Parathyroid adenoma (tissue), 2 donors: Measurements from ENCODE around the gene ZNF146.
"Not testable (repeated sequence)": the region's sequence is repeated elsewhere in the genome, so short reads cannot be mapped to it uniquely, and the experiment has no call there.

Source experiments
- H2AFZ ChIP-seq: fragments of 300-600 bp; sonication (generic); one replicate; pipeline ENCODE4 v1.7.0; 2017; ENCODE audit warnings: antibody characterized with exemption, mild to moderate bottlenecking
- H3K27ac ChIP-seq: fragments of 300-600 bp; sonication (generic); one replicate; pipeline ENCODE4 v1.7.0; 2017
- H3K27me3 ChIP-seq: fragments of 300-600 bp; sonication (generic); one replicate; pipeline ENCODE4 v1.7.0; 2017; ENCODE audit warnings: low read length; ENCODE audit not compliant: control insufficient read depth, insufficient read depth
- H3K36me3 ChIP-seq: fragments of 300-600 bp; sonication (generic); one replicate; pipeline ENCODE4 v1.7.0; 2017; ENCODE audit warnings: low read length; ENCODE audit not compliant: control insufficient read depth, insufficient read depth
- H3K4me1 ChIP-seq: fragments of 300-600 bp; sonication (generic); one replicate; pipeline ENCODE4 v1.7.0; 2017; ENCODE audit warnings: control low read depth
- H3K4me2 ChIP-seq: fragments of 300-600 bp; sonication (generic); one replicate; pipeline ENCODE4 v1.7.0; 2017; ENCODE audit warnings: low read length
- H3K4me3 ChIP-seq: fragments of 300-600 bp; sonication (generic); one replicate; pipeline ENCODE4 v1.7.0; 2017; ENCODE audit warnings: low read depth, low read length
- H3K79me2 ChIP-seq: fragments of 300-600 bp; sonication (generic); one replicate; pipeline ENCODE4 v1.7.0; 2017; ENCODE audit warnings: control low read depth
- H3K9ac ChIP-seq: fragments of 300-600 bp; sonication (generic); one replicate; pipeline ENCODE4 v1.7.0; 2017; ENCODE audit warnings: mild to moderate bottlenecking
- H3K9me3 ChIP-seq: fragments of 300-600 bp; sonication (generic); one replicate; pipeline ENCODE4 v1.7.0; 2017; ENCODE audit warnings: low read length; ENCODE audit not compliant: control insufficient read depth
- CTCF ChIP-seq: fragments of 300-600 bp; sonication (generic); IDR thresholded peaks from one replicate; pipeline ENCODE4 v1.7.0; 2017; ENCODE audit warnings: antibody characterized with exemption, mild to moderate bottlenecking
- donor health status: primary hyperparathyroidism.

ZNF146 gene

GRCh38 chr19:36225219-36225892 is 10.4 kb downstream of the ZNF146 start:
- H3K36me3 ChIP-seq: no peaks in the 10 kb centered on the region
- peak overlapping the region; percentile 21 for H3K4me2 ChIP-seq
- H3K27ac ChIP-seq: peak overlapping the region; percentile 4
- TF ChIP-seq CTCF: no peak
- H3K27me3 ChIP-seq: no peaks in the 10 kb centered on the region
- H3K9ac ChIP-seq: no peak overlapping the region
- no peak overlapping the region for H2AFZ ChIP-seq
- peaks cover 66% of the 10 kb centered on the region for H3K79me2 ChIP-seq
- H3K4me3 ChIP-seq: no peak overlapping the region
- H3K4me1 ChIP-seq: no peaks in the 10 kb centered on the region
- H3K9me3 ChIP-seq: no peaks in the 10 kb centered on the region

GRCh38 chr19:36233626-36234025 is 18.7 kb downstream of the ZNF146 start:
- not testable (repeated sequence) for H3K4me3 ChIP-seq, H2AFZ ChIP-seq, H3K9ac ChIP-seq, H3K79me2 ChIP-seq, H3K4me2 ChIP-seq, H3K4me1 ChIP-seq, H3K36me3 ChIP-seq, H3K27me3 ChIP-seq, H3K27ac ChIP-seq, H3K9me3 ChIP-seq

GRCh38 chr19:36236304-36236945 is 21.5 kb downstream of the ZNF146 start:
- no peak overlapping the region for H3K27ac ChIP-seq
- no peaks in the 10 kb centered on the region for H3K36me3 ChIP-seq
- no peaks in the 10 kb centered on the region for H3K9me3 ChIP-seq
- no peak overlapping the region for H3K9ac ChIP-seq
- no peaks in the 10 kb centered on the region for H3K4me1 ChIP-seq
- no peak overlapping the region for H3K4me3 ChIP-seq
- no peaks in the 10 kb centered on the region for H3K27me3 ChIP-seq
- no peak overlapping the region for H3K4me2 ChIP-seq
- H2AFZ ChIP-seq: no peak overlapping the region
- no peaks in the 10 kb centered on the region for H3K79me2 ChIP-seq
- no peak for TF ChIP-seq CTCF

- no peaks in the 10 kb centered on the region for H3K4me1 ChIP-seq
- no peak overlapping the region for H3K27ac ChIP-seq
- no peaks in the 10 kb centered on the region for H3K27me3 ChIP-seq
- H3K9me3 ChIP-seq: no peaks in the 10 kb centered on the region
- no peak overlapping the region for H2AFZ ChIP-seq
- no peak overlapping the region for H3K4me3 ChIP-seq
- no peaks in the 10 kb centered on the region for H3K79me2 ChIP-seq
- H3K36me3 ChIP-seq: no peaks in the 10 kb centered on the region
- no peak overlapping the region for H3K4me2 ChIP-seq
- no peak overlapping the region for H3K9ac ChIP-seq
- TF ChIP-seq CTCF: no peak
Measured at GRCh38 chr19:36236946-36237310, 22.0 kb downstream of the ZNF146 start.

- no peak for TF ChIP-seq CTCF
- Histone ChIP-seq H3K79me2 (no peaks in the 10 kb centered on the region), H3K9ac (no peak overlapping the region), H2AFZ (no peak overlapping the region), H3K27me3 (no peaks in the 10 kb centered on the region), H3K4me1 (no peaks in the 10 kb centered on the region), H3K4me3 (no peak overlapping the region), H3K4me2 (no peak overlapping the region), H3K27ac (no peak overlapping the region), H3K9me3 (no peaks in the 10 kb centered on the region), H3K36me3 (no peaks in the 10 kb centered on the region)
Measured at GRCh38 chr19:36244066-36244465, 29.2 kb downstream of the ZNF146 start.
